Cardiac ventricle fibroblast (primary cell): ENCODE data around the gene GRM4. TPM values are rescaled to one million over a fixed set of nuclear protein-coding genes. Genes with fewer than 3 reads are reported as not detected.

Experiments
- total RNA-seq: library from RNA; depleted of rRNA; stranded (reverse); fragments of >200 nt; gene quantifications from 2 replicates; pipeline ENCODE4 v1.2.3, GENCODE V29; 2015

Gene GRM4
- not detected in 2 replicates for total RNA-seq

DNA sequence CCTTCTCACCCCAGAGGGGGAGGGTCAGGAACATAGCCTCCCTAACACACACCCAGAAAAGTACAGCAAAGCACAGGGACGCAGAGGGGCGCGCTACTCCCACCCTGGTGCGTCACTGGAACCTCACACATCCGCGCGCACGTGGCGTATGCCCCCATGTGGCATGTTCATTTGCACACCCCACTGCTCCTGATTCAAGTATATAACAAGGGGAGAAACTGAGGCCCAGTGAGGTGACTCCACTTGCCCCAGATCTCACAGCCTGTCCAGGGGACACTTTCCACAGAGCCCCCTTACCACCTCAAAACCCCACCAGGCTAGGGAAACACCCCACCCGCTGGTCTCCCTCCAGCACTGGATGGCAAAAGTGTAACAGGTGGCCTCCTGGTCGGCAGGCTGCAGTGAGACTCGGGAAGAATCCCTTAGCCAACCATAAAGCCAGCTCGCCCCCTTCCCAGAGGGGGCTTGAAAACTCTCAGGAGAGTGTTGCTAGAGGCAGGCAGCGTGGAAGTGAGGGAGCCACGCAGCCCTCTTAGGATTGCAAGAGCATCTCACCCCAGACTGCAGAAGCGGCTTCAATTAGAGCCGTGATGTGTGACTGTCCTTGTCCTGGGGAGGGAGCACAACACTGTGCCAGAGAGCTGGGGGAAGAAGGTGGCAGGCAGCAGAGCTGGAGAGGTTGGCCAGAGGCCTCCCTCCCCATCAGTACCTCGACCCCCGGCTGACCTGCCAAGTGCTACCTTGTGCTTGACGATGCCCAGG lies at the start of gene GRM4:
Gene GRM4, minus strand, starts transcription at position 67 of the 762 bp plus-strand sequence. CDS start 12,591 bp downstream, outside the sequence.

Other genes with a start within 250 kb of the GRM4 start
- 192 and 215 TPM in 2 replicates for gene HMGA1, start 90.8 kb upstream of the GRM4 start, total RNA-seq
- 16.7 and 20.4 TPM in 2 replicates for gene SMIM29, start 102.9 kb upstream of the GRM4 start, total RNA-seq
- gene NUDT3, start 246.6 kb upstream of the GRM4 start, total RNA-seq, result 16.7 TPM in 2 replicates